Liver (tissue), 9 donors: ENCODE measurements around the gene RCSD1. TPM values are rescaled to one million over a fixed set of nuclear protein-coding genes. Genes with fewer than 3 reads are reported as not detected.

ENCODE experiments used
- DNase-seq: peaks from one replicate; pipeline ENCODE4 v3.0.0-alpha.2; 2017; ENCODE audit warnings: low spot score
- H3K27ac ChIP-seq, 2 donors: one replicate each; pipeline ENCODE4 v1.7.0; 2013; ENCODE audit warnings: inconsistent platforms in 2 of 2, low read length in 2 of 2, control low read depth in 1 of 2, low read depth in 1 of 2, mild to moderate bottlenecking in 1 of 2
- H3K27me3 ChIP-seq, 4 donors: one replicate each; pipeline versions ENCODE4 v1.6.1 to v1.7.0; 2013; ENCODE audit warnings: low read length in 3 of 4, inconsistent platforms in 1 of 4, mild to moderate bottlenecking in 1 of 4, moderate library complexity in 1 of 4; ENCODE audit not compliant: control insufficient read depth in 4 of 4, insufficient read depth in 4 of 4
- H3K36me3 ChIP-seq, 4 donors: one replicate each; pipeline versions ENCODE4 v1.6.1 to v1.7.0; 2013; ENCODE audit warnings: low read length in 3 of 4, mild to moderate bottlenecking in 3 of 4, low read depth in 1 of 4, moderate library complexity in 1 of 4; ENCODE audit not compliant: control insufficient read depth in 4 of 4, insufficient read depth in 3 of 4
- H3K4me1 ChIP-seq, 4 donors: one replicate each; pipeline versions ENCODE4 v1.6.1 to v1.7.0; 2013; ENCODE audit warnings: low read length in 3 of 4, mild to moderate bottlenecking in 3 of 4, moderate library complexity in 1 of 4; ENCODE audit not compliant: control insufficient read depth in 4 of 4, insufficient read depth in 4 of 4
- H3K4me3 ChIP-seq, 3 donors: one replicate each; pipeline versions ENCODE4 v1.6.1 to v1.7.0; 2013; ENCODE audit warnings: low read length in 3 of 3, control low read depth in 1 of 3, low read depth in 1 of 3, mild to moderate bottlenecking in 1 of 3
- H3K9ac ChIP-seq, 2 donors: one replicate each; pipeline ENCODE4 v1.7.0; 2013; ENCODE audit warnings: low read length in 2 of 2, mild to moderate bottlenecking in 2 of 2, moderate library complexity in 2 of 2, control low read depth in 1 of 2, low read depth in 1 of 2
- H3K9me3 ChIP-seq, 4 donors: one replicate each; pipeline versions ENCODE4 v1.6.1 to v1.7.0; 2013; ENCODE audit warnings: low read length in 3 of 4; ENCODE audit not compliant: control insufficient read depth in 4 of 4
- CTCF ChIP-seq: fragments of 150-350 bp; IDR thresholded peaks from 2 replicates; pipeline ENCODE4 v1.5.1; 2017; ENCODE audit warnings: improper control_type of control experiment, low read depth, low read length; ENCODE audit not compliant: missing input control
- EGR1 ChIP-seq, 2 donors: IDR thresholded peaks; 2 replicates each; pipeline ENCODE4 v1.6.1; 2016 to 2018; ENCODE audit warnings: antibody characterized with exemption in 2 of 2, low read depth in 2 of 2
- FOXA1 ChIP-seq: IDR thresholded peaks from 2 replicates; pipeline ENCODE4 v1.6.1; 2016; ENCODE audit warnings: antibody characterized with exemption
- FOXA2 ChIP-seq: IDR thresholded peaks from 2 replicates; pipeline ENCODE4 v1.6.1; 2016; ENCODE audit warnings: antibody characterized with exemption
- GABPA ChIP-seq, 2 donors: IDR thresholded peaks in 1 of 2; conservative IDR thresholded peaks in 1 of 2; 2 replicates each; pipeline ENCODE4 v1.6.1; 2016; ENCODE audit warnings: antibody characterized with exemption in 2 of 2, mild to moderate bottlenecking in 1 of 2, moderate library complexity in 1 of 2
- HNF4A ChIP-seq, 2 donors: conservative IDR thresholded peaks; 2 replicates each; pipeline ENCODE4 v1.6.1; 2016; ENCODE audit warnings: antibody characterized with exemption in 2 of 2, mild to moderate bottlenecking in 2 of 2
- HNF4G ChIP-seq: IDR thresholded peaks from 2 replicates; pipeline ENCODE4 v1.6.1; 2016; ENCODE audit warnings: antibody characterized with exemption
- NR2F2 ChIP-seq: IDR thresholded peaks from 2 replicates; pipeline ENCODE4 v1.6.1; 2016; ENCODE audit warnings: antibody characterized with exemption
- RAD21 ChIP-seq, 2 donors: IDR thresholded peaks; 2 replicates each; pipeline ENCODE4 v1.6.1; 2016; ENCODE audit warnings: antibody characterized with exemption in 2 of 2, mild to moderate bottlenecking in 2 of 2
- RXRA ChIP-seq, 2 donors: IDR thresholded peaks; 2 replicates each; pipeline ENCODE4 v1.6.1; 2017 to 2018; ENCODE audit warnings: antibody characterized with exemption in 2 of 2, mild to moderate bottlenecking in 1 of 2
- SP1 ChIP-seq: IDR thresholded peaks from 2 replicates; pipeline ENCODE4 v1.6.1; 2018; ENCODE audit warnings: antibody characterized with exemption, mild to moderate bottlenecking
- YY1 ChIP-seq: IDR thresholded peaks from 2 replicates; pipeline ENCODE4 v1.6.1; 2016; ENCODE audit warnings: antibody characterized with exemption, mild to moderate bottlenecking
- WGBS: extraction: QIAGEN DNeasy Blood & Tissue Kit; methylation state at CpG from one replicate; pipeline ENCODE4 v1.1.7; 2013; 5-methylcytosine and 5-hydroxymethylcytosine counted together
- polyA plus RNA-seq, 2 donors: library from polyadenylated mRNA; stranded (reverse) in 1 of 2; unstranded in 1 of 2; fragments of 200-250 nt in 1 of 2; fragments of >200 nt in 1 of 2; fragmentation: Nextera tagmentation in 1 of 2; extraction: Ambion mirVana in 1 of 2; gene quantifications; one replicate each; pipeline versions ENCODE4 v1.2.1 to v1.2.3, GENCODE V29; 2013 to 2015
- total RNA-seq, 2 donors: library from RNA; depleted of rRNA; stranded (reverse); fragments of >200 nt; gene quantifications; one replicate each; pipeline ENCODE4 v1.2.3, GENCODE V29; 2014
- TF ChIP-seq, protein P1 (sequence below): IDR thresholded peaks from 2 replicates; pipeline ENCODE4 v1.6.1; 2016; ENCODE audit warnings: antibody characterized with exemption, mild to moderate bottlenecking
- TF ChIP-seq, protein P2 (sequence below): IDR thresholded peaks from 2 replicates; pipeline ENCODE4 v1.6.1; 2016; ENCODE audit warnings: antibody characterized with exemption
- donor health status: healthy.
- donor health status: healthy.
- donor health status: healthy.
- donor health status: healthy.
- donor health status: healthy.

RCSD1 gene
- total and polyA plus RNA-seq, 4 donors = 3.1 to 15.0 (median 6.0) TPM

DNA sequence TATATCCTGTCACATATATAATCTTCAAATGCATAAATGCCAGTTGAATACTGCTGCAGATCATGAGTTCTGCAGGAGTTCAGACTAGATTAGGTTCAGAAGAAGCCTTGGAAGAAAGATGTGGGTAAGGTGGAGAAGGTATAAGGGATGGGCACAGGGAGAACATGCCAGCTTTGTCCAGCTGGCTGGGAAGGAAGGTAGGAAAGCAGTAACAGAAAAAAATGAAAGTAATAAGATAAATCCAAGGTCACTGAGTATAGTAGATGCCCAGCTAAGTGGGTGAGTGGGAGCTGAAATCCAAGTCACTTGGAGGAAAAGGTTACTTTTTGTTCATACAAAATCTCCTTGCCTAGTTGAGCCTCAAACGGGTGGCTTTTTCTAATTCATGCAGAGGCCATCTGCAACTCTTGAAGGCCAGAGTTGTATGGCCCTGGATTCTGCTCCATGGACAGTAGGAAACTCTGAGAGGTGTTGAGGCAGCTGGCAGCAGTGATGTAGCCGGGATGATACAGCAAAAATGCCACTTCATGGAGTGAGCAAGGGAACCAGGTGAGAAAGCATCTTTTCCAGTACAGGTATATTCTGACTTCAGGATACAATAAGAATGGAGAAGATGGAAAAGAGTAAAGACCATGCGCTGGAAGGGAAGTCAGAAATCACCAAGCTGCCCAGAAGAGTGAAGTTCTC lies 3.4 kb downstream of the RCSD1 start (continued):
- TF ChIP-seq, protein P1, sequence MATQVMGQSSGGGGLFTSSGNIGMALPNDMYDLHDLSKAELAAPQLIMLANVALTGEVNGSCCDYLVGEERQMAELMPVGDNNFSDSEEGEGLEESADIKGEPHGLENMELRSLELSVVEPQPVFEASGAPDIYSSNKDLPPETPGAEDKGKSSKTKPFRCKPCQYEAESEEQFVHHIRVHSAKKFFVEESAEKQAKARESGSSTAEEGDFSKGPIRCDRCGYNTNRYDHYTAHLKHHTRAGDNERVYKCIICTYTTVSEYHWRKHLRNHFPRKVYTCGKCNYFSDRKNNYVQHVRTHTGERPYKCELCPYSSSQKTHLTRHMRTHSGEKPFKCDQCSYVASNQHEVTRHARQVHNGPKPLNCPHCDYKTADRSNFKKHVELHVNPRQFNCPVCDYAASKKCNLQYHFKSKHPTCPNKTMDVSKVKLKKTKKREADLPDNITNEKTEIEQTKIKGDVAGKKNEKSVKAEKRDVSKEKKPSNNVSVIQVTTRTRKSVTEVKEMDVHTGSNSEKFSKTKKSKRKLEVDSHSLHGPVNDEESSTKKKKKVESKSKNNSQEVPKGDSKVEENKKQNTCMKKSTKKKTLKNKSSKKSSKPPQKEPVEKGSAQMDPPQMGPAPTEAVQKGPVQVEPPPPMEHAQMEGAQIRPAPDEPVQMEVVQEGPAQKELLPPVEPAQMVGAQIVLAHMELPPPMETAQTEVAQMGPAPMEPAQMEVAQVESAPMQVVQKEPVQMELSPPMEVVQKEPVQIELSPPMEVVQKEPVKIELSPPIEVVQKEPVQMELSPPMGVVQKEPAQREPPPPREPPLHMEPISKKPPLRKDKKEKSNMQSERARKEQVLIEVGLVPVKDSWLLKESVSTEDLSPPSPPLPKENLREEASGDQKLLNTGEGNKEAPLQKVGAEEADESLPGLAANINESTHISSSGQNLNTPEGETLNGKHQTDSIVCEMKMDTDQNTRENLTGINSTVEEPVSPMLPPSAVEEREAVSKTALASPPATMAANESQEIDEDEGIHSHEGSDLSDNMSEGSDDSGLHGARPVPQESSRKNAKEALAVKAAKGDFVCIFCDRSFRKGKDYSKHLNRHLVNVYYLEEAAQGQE = no peak
- TF ChIP-seq FOXA1 (no peak), SP1 (no peak), HNF4A (conservative IDR thresholded peaks at IDR 0.05) (no peak), GABPA (IDR thresholded peaks at IDR 0.05 in 1 of 2, conservative IDR thresholded peaks at IDR 0.05 in 1 of 2) (no peak), RXRA (IDR thresholded peaks at IDR 0.05) (no peak)
- TF ChIP-seq, protein P2, sequence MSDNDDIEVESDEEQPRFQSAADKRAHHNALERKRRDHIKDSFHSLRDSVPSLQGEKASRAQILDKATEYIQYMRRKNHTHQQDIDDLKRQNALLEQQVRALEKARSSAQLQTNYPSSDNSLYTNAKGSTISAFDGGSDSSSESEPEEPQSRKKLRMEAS = no peak

DNA sequence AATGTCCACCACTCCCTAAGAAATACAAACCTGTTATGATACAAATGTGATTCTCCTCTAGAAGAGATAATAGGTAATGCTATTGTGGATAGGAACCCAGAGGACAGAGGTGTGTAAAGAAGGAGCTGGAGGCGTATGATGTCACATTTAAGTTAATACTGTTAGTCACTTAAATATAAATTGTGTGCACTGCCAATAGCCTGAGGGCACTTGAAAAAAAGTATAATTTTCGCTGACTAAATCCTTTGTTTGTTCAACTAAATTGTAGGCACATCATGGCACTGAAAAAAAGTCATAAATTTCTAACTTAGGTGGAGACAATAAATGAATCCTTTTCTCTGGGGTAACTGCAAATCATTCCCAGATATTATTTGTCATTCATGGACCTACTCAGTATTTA lies 4.4 kb downstream of the RCSD1 start:
- no peak overlapping the region for H3K27ac ChIP-seq
- H3K4me1 ChIP-seq = peaks cover 0 to 16% (median 8%) of the 10 kb centered on the region in 4 donors
- H3K36me3 ChIP-seq = no peaks in the 10 kb centered on the region
- no peaks in the 10 kb centered on the region for H3K9me3 ChIP-seq
- TF ChIP-seq FOXA1 (no peak), RAD21 (IDR thresholded peaks at IDR 0.05) (no peak), CTCF (no peak), HNF4A (conservative IDR thresholded peaks at IDR 0.05) (no peak), EGR1 (IDR thresholded peaks at IDR 0.05; ENCODE audit: low read depth in 2 of 2) (no peak), HNF4G (no peak), NR2F2 (no peak), YY1 (no peak), FOXA2 (no peak), SP1 (no peak)
- TF ChIP-seq, protein P2 = no peak
- TF ChIP-seq, protein P1 = no peak
- no peak overlapping the region for H3K9ac ChIP-seq
- H3K27me3 ChIP-seq = no peaks in the 10 kb centered on the region
- 87% methylated on average over 2 of the region's 2 CpGs for WGBS
- no peak for DNase-seq
- H3K4me3 ChIP-seq = no peak overlapping the region
